PFSK-1 (cell line): ENCODE results near the gene PGLYRP1.

Experiments used
- FOXP2 ChIP-seq: optimal IDR thresholded peaks from 2 replicates; pipeline ENCODE3; 2011; ENCODE audit warnings: borderline replicate concordance, control low read depth, inconsistent platforms; ENCODE audit not compliant: insufficient read depth; ENCODE audit errors: extremely low read length, extremely low read depth
- POLR2AphosphoS5 ChIP-seq: IDR thresholded peaks from 2 replicates; pipeline ENCODE4 v1.6.1; 2012; ENCODE audit warnings: low read depth, mild to moderate bottlenecking, control low read depth, low read length, moderate library complexity
- SIN3A ChIP-seq: IDR thresholded peaks from 2 replicates; pipeline ENCODE4 v1.6.1; 2012; ENCODE audit warnings: mild to moderate bottlenecking, low read length, moderate library complexity, borderline replicate concordance; ENCODE audit not compliant: insufficient read depth
- TAF1 ChIP-seq: IDR thresholded peaks from 2 replicates; pipeline ENCODE4 v1.6.1; 2012; ENCODE audit warnings: low read length, control low read depth, borderline replicate concordance; ENCODE audit not compliant: insufficient read depth
- TF ChIP-seq, protein P1 (sequence below), 2 experiments: IDR thresholded peaks; 2 replicates each; pipeline versions ENCODE4 v1.6.1 to v1.8.0; 2011 to 2012; ENCODE audit warnings: low read depth in 2 of 2, low read length in 2 of 2, control low read depth in 1 of 2, inconsistent platforms in 1 of 2, mild to moderate bottlenecking in 1 of 2, moderate library complexity in 1 of 2; ENCODE audit not compliant: insufficient read depth in 1 of 2

PGLYRP1 gene

DNA sequence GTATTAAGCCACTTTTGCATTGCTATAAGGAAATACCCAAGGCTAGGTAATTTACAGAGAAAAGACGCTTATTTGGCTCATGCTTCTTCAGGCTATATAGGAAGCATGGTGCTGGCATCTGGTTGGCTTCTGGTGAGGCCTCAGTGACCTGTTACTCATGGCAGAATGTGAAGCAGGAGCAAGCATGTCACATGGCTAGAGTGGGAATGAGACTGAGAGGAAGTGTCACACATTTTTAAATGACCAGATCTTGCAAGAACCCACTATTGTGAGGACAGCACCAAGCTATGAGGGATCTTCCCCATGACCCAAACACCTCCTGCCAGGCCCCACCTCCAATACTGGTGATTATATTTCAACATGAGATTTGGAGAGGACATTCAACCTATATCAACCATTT, 43.6 kb upstream of the PGLYRP1 start:
- TF ChIP-seq FOXP2 (no peak), TAF1 (no peak), SIN3A (no peak)
- TF ChIP-seq, protein P1, sequence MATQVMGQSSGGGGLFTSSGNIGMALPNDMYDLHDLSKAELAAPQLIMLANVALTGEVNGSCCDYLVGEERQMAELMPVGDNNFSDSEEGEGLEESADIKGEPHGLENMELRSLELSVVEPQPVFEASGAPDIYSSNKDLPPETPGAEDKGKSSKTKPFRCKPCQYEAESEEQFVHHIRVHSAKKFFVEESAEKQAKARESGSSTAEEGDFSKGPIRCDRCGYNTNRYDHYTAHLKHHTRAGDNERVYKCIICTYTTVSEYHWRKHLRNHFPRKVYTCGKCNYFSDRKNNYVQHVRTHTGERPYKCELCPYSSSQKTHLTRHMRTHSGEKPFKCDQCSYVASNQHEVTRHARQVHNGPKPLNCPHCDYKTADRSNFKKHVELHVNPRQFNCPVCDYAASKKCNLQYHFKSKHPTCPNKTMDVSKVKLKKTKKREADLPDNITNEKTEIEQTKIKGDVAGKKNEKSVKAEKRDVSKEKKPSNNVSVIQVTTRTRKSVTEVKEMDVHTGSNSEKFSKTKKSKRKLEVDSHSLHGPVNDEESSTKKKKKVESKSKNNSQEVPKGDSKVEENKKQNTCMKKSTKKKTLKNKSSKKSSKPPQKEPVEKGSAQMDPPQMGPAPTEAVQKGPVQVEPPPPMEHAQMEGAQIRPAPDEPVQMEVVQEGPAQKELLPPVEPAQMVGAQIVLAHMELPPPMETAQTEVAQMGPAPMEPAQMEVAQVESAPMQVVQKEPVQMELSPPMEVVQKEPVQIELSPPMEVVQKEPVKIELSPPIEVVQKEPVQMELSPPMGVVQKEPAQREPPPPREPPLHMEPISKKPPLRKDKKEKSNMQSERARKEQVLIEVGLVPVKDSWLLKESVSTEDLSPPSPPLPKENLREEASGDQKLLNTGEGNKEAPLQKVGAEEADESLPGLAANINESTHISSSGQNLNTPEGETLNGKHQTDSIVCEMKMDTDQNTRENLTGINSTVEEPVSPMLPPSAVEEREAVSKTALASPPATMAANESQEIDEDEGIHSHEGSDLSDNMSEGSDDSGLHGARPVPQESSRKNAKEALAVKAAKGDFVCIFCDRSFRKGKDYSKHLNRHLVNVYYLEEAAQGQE (IDR thresholded peaks at IDR 0.05; ENCODE audit: insufficient read depth in 1 of 2, low read depth in 2 of 2, low read length in 2 of 2) = no peak

DNA sequence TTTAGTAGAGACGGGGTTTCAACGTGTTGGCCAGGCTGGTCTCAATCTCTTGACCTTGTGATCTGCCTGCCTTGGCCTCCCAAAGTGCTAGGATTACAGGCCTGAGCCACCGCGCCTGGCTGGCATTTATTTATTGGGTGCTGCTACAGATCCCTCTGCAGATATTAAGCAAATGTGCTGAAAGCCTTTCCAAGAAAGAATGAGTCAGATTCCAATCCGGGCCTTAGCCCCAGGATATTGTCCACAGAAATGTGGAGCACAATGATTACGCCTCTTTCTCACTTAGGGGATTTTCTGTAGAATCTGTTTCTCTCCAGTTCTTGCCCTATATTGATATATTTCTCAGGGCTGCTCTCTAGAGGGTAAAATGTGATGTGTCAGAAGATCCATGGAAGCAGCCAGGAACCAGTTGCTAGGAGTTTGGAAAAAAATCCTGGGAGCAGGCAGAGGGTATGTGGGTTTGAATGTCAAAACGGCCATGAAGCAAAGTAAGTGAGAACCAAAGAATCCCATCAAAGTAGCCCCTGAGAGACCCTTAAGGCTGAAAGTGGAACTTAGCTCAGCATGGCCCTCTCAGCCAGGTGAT, 42.7 kb upstream of the PGLYRP1 start:
- TF ChIP-seq POLR2AphosphoS5 (no peak), SIN3A (no peak), TAF1 (no peak)
- TF ChIP-seq, protein P1 (IDR thresholded peaks at IDR 0.05; ENCODE audit: insufficient read depth in 1 of 2, low read depth in 2 of 2, low read length in 2 of 2) = no peak

DNA sequence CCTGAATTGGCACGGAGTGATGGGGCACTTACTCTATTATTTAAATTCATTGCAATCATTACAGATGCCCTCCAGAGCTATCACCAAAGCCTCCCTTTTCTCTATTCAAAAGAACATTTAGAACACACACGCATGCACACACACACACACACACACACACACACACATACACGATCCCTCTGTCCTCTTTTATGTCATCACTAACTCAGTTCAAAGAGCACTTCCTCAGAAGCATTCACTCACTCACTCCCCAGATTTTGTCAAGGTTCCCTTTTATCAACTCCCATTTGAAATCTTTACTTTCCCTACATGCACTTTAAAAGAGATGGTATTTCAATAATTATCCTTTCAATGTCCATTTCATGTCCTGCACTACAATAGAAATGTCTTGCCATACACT, 40.3 kb upstream of the PGLYRP1 start:
- TF ChIP-seq, protein P1 (IDR thresholded peaks at IDR 0.05; ENCODE audit: insufficient read depth in 1 of 2, low read depth in 2 of 2, low read length in 2 of 2) = no peak
- no peak for TF ChIP-seq SIN3A
- no peak for TF ChIP-seq POLR2AphosphoS5
- no peak for TF ChIP-seq TAF1
- no peak for TF ChIP-seq FOXP2

DNA sequence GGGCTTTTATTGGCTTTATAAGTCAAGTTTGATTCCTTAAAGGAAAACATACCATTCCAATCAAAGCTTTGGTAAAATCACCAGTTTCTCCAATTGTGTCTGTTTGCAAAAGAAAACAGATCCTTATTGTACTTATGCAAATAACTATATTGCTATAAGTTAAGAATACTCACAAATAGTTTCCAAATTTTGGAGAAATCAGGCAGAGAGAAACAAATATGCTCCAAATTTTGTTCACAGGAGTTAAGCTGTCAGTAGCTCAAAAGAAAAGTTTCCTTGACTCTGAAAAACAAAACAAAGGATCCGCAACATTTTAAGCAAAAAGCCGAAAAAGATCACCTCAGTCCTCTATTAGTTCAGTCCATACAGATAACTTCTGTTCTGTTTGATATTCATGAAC, 37.2 kb upstream of the PGLYRP1 start:
- TF ChIP-seq SIN3A (no peak), POLR2AphosphoS5 (no peak), FOXP2 (no peak), TAF1 (no peak)
- TF ChIP-seq, protein P1 (IDR thresholded peaks at IDR 0.05; ENCODE audit: insufficient read depth in 1 of 2, low read depth in 2 of 2, low read length in 2 of 2) = no peak

DNA sequence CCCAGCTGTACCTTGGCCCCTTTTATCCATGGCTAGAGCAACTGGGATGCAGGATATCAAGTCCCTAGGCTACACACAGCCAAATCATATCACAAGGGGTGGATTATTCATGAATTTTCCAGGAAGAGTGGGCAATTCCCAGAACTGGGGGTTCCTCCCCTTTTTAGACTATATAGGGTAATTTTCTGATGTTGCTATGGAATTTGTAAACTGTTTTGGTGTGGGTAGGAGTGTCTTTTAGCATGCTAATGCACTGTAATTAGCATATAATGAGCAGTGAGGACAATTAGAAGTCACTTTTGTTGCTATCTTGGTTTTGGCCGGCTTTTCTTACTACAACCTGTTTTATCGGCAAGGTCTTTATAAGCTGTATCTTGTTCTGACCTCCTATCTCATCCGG, 35.9 kb upstream of the PGLYRP1 start:
- no peak for TF ChIP-seq FOXP2
- no peak for TF ChIP-seq POLR2AphosphoS5
- TF ChIP-seq TAF1 = no peak
- no peak for TF ChIP-seq SIN3A
- TF ChIP-seq, protein P1 (IDR thresholded peaks at IDR 0.05; ENCODE audit: insufficient read depth in 1 of 2, low read depth in 2 of 2, low read length in 2 of 2) = no peak
